ENCODE measurements around the gene STUM.

STUM gene

GRCh38 chr1:226575436-226575720 lies 26.8 kb downstream of the STUM start:
- Histone ChIP-seq H3K4me2 (ENCODE audit: low read length) (no peak overlapping the region), H3K4me1 (ENCODE audit: control insufficient read depth in 1 of 2, insufficient read depth in 2 of 2, low read length in 2 of 2) (peaks cover 3 to 5% of the 10 kb centered on the region in 2 experiments)
- no CpG with 5 or more reads among the region's 4 CpGs for WGBS (ENCODE audit: extremely low coverage, insufficient coverage, insufficient read length)

GRCh38 chr1:226575739-226576378 lies 27.3 kb downstream of the STUM start:
- H3K79me2 ChIP-seq (ENCODE audit: control insufficient read depth, insufficient read depth, low read length, poor library complexity): no peaks in the 10 kb centered on the region
- H3K18ac ChIP-seq (ENCODE audit: low read length): no peak overlapping the region
- no peak overlapping the region for H2BK12ac ChIP-seq (ENCODE audit: low read length)
- H2AK5ac ChIP-seq (ENCODE audit: low read length): no peak overlapping the region
- H3K79me1 ChIP-seq (ENCODE audit: low read length): no peaks in the 10 kb centered on the region
- H2BK120ac ChIP-seq (ENCODE audit: insufficient read depth, low read length, poor library complexity): no peak overlapping the region
- H3K36me3 ChIP-seq (ENCODE audit: control insufficient read depth in 1 of 2, insufficient read depth in 2 of 2, low read length in 2 of 2): no peaks in the 10 kb centered on the region
- no peak for DNase-seq
- no peaks in the 10 kb centered on the region for H3K9me3 ChIP-seq (ENCODE audit: insufficient read depth, low read depth, low read length)
- H3K14ac ChIP-seq (ENCODE audit: low read length): no peak overlapping the region
- H4K91ac ChIP-seq (ENCODE audit: low read depth, low read length): no peak overlapping the region
- whole genome bisulfite sequencing (ENCODE audit: extremely low coverage, insufficient coverage, insufficient read length): no CpG with 5 or more reads among the region's 9 CpGs
- H3K4me1 ChIP-seq (ENCODE audit: control insufficient read depth in 1 of 2, insufficient read depth in 2 of 2, low read length in 2 of 2): peaks cover 3 to 5% of the 10 kb centered on the region in 2 experiments
- no peak overlapping the region for H2BK5ac ChIP-seq (ENCODE audit: low read depth, low read length, poor library complexity)
- no peak overlapping the region for H3K4me2 ChIP-seq (ENCODE audit: low read length)
- H3K9ac ChIP-seq (ENCODE audit: low read length): no peak overlapping the region
- no peak overlapping the region for H3K23ac ChIP-seq (ENCODE audit: low read length)
- no peaks in the 10 kb centered on the region for H3K27me3 ChIP-seq (ENCODE audit: insufficient read depth, low read length)
- no peak overlapping the region for H3K4ac ChIP-seq (ENCODE audit: low read depth, low read length)
- H3K27ac ChIP-seq (ENCODE audit: low read depth, low read length): no peak overlapping the region
- H3K4me3 ChIP-seq (ENCODE audit: low read depth, low read length): no peak overlapping the region
- H2AFZ ChIP-seq (ENCODE audit: insufficient read depth, low read length, poor library complexity): no peak overlapping the region
- H4K12ac ChIP-seq (ENCODE audit: low read depth, low read length): no peak overlapping the region
- no peak overlapping the region for H4K8ac ChIP-seq (ENCODE audit: low read depth, low read length)

More at GRCh38 chr1:226575436-226575720, 26.8 kb downstream of the STUM start:
- H3K27me3 ChIP-seq (ENCODE audit: insufficient read depth, low read length): no peaks in the 10 kb centered on the region
- H3K9me3 ChIP-seq (ENCODE audit: insufficient read depth, low read depth, low read length): no peaks in the 10 kb centered on the region
- H3K27ac ChIP-seq (ENCODE audit: low read depth, low read length): no peak overlapping the region
- H4K8ac ChIP-seq (ENCODE audit: low read depth, low read length): no peak overlapping the region
- H3K9ac ChIP-seq (ENCODE audit: low read length): no peak overlapping the region
- H2BK120ac ChIP-seq (ENCODE audit: insufficient read depth, low read length, poor library complexity): no peak overlapping the region
- H3K79me1 ChIP-seq (ENCODE audit: low read length): no peaks in the 10 kb centered on the region
- no peak overlapping the region for H4K91ac ChIP-seq (ENCODE audit: low read depth, low read length)
- H2AK5ac ChIP-seq (ENCODE audit: low read length): no peak overlapping the region
- H3K79me2 ChIP-seq (ENCODE audit: control insufficient read depth, insufficient read depth, low read length, poor library complexity): no peaks in the 10 kb centered on the region
- H3K23ac ChIP-seq (ENCODE audit: low read length): no peak overlapping the region
- H2BK12ac ChIP-seq (ENCODE audit: low read length): no peak overlapping the region
- H3K36me3 ChIP-seq (ENCODE audit: control insufficient read depth in 1 of 2, insufficient read depth in 2 of 2, low read length in 2 of 2): no peaks in the 10 kb centered on the region
- H2BK5ac ChIP-seq (ENCODE audit: low read depth, low read length, poor library complexity): no peak overlapping the region
- H3K4ac ChIP-seq (ENCODE audit: low read depth, low read length): no peak overlapping the region
- DNase-seq: no peak
- no peak overlapping the region for H4K12ac ChIP-seq (ENCODE audit: low read depth, low read length)
- no peak overlapping the region for H3K14ac ChIP-seq (ENCODE audit: low read length)
- no peak overlapping the region for H2AFZ ChIP-seq (ENCODE audit: insufficient read depth, low read length, poor library complexity)
- no peak overlapping the region for H3K18ac ChIP-seq (ENCODE audit: low read length)
- H3K4me3 ChIP-seq (ENCODE audit: low read depth, low read length): no peak overlapping the region

GRCh38 chr1:226576601-226577000 lies 28.0 kb downstream of the STUM start:
- H3K79me1 ChIP-seq (ENCODE audit: low read length): no peaks in the 10 kb centered on the region
- H3K23ac ChIP-seq (ENCODE audit: low read length): no peak overlapping the region
- no peak overlapping the region for H3K18ac ChIP-seq (ENCODE audit: low read length)
- no peak overlapping the region for H3K27ac ChIP-seq (ENCODE audit: low read depth, low read length)
- no peaks in the 10 kb centered on the region for H3K27me3 ChIP-seq (ENCODE audit: insufficient read depth, low read length)
- no peak overlapping the region for H2BK12ac ChIP-seq (ENCODE audit: low read length)
- H3K4me2 ChIP-seq (ENCODE audit: low read length): no peak overlapping the region
- no peak overlapping the region for H2AFZ ChIP-seq (ENCODE audit: insufficient read depth, low read length, poor library complexity)
- H4K12ac ChIP-seq (ENCODE audit: low read depth, low read length): no peak overlapping the region
- H3K9me3 ChIP-seq (ENCODE audit: insufficient read depth, low read depth, low read length): no peaks in the 10 kb centered on the region
- no peak overlapping the region for H3K14ac ChIP-seq (ENCODE audit: low read length)
- H3K36me3 ChIP-seq (ENCODE audit: control insufficient read depth in 1 of 2, insufficient read depth in 2 of 2, low read length in 2 of 2): no peaks in the 10 kb centered on the region
- H3K4me1 ChIP-seq (ENCODE audit: control insufficient read depth in 1 of 2, insufficient read depth in 2 of 2, low read length in 2 of 2): peaks cover 3 to 5% of the 10 kb centered on the region in 2 experiments
- H2BK120ac ChIP-seq (ENCODE audit: insufficient read depth, low read length, poor library complexity): no peak overlapping the region
- H3K9ac ChIP-seq (ENCODE audit: low read length): no peak overlapping the region
- no peak overlapping the region for H2AK5ac ChIP-seq (ENCODE audit: low read length)
- H4K8ac ChIP-seq (ENCODE audit: low read depth, low read length): no peak overlapping the region
- DNase-seq: no peak
- WGBS (ENCODE audit: extremely low coverage, insufficient coverage, insufficient read length): no CpG with 5 or more reads among the region's 3 CpGs
- no peak overlapping the region for H4K91ac ChIP-seq (ENCODE audit: low read depth, low read length)
- no peak overlapping the region for H3K4ac ChIP-seq (ENCODE audit: low read depth, low read length)
- H3K79me2 ChIP-seq (ENCODE audit: control insufficient read depth, insufficient read depth, low read length, poor library complexity): no peaks in the 10 kb centered on the region
- H2BK5ac ChIP-seq (ENCODE audit: low read depth, low read length, poor library complexity): no peak overlapping the region
- no peak overlapping the region for H3K4me3 ChIP-seq (ENCODE audit: low read depth, low read length)

- DNase-seq: no peak
- Histone ChIP-seq H3K4me2 (ENCODE audit: low read length) (no peak overlapping the region), H2BK5ac (ENCODE audit: low read depth, low read length, poor library complexity) (no peak overlapping the region), H2AFZ (ENCODE audit: insufficient read depth, low read length, poor library complexity) (no peak overlapping the region), H3K27ac (ENCODE audit: low read depth, low read length) (no peak overlapping the region), H4K91ac (ENCODE audit: low read depth, low read length) (no peak overlapping the region), H3K14ac (ENCODE audit: low read length) (no peak overlapping the region), H3K79me1 (ENCODE audit: low read length) (no peaks in the 10 kb centered on the region), H2BK12ac (ENCODE audit: low read length) (no peak overlapping the region), H2AK5ac (ENCODE audit: low read length) (no peak overlapping the region), H2BK120ac (ENCODE audit: insufficient read depth, low read length, poor library complexity) (no peak overlapping the region), H3K18ac (ENCODE audit: low read length) (no peak overlapping the region), H4K8ac (ENCODE audit: low read depth, low read length) (no peak overlapping the region), H4K12ac (ENCODE audit: low read depth, low read length) (no peak overlapping the region), H3K36me3 (ENCODE audit: control insufficient read depth in 1 of 2, insufficient read depth in 2 of 2, low read length in 2 of 2) (no peaks in the 10 kb centered on the region), H3K4me3 (ENCODE audit: low read depth, low read length) (no peak overlapping the region), H3K79me2 (ENCODE audit: control insufficient read depth, insufficient read depth, low read length, poor library complexity) (no peaks in the 10 kb centered on the region), H3K27me3 (ENCODE audit: insufficient read depth, low read length) (no peaks in the 10 kb centered on the region), H3K4ac (ENCODE audit: low read depth, low read length) (no peak overlapping the region), H3K9ac (ENCODE audit: low read length) (no peak overlapping the region), H3K9me3 (ENCODE audit: insufficient read depth, low read depth, low read length) (no peaks in the 10 kb centered on the region), H3K23ac (ENCODE audit: low read length) (no peak overlapping the region), H3K4me1 (ENCODE audit: control insufficient read depth in 1 of 2, insufficient read depth in 2 of 2, low read length in 2 of 2) (peaks cover 2 to 3% of the 10 kb centered on the region in 2 experiments)
- WGBS (ENCODE audit: extremely low coverage, insufficient coverage, insufficient read length): no CpG with 5 or more reads among the region's 15 CpGs
Measured at GRCh38 chr1:226577401-226578180, 29.0 kb downstream of the STUM start.
